ENCODE measurements around the gene BRIX1. TPM values are rescaled to one million over a fixed set of nuclear protein-coding genes. Genes with fewer than 3 reads are reported as not detected.

Gene BRIX1
- total RNA-seq, 1 experiment from 2014 or later, result 47.0 TPM

GRCh38 chr5:34913072-34913471 lies 2.4 kb upstream of the BRIX1 start:
- peaks cover 12% of the 10 kb centered on the region for H3K36me3 Mint-ChIP-seq (ENCODE audit: insufficient read depth, unreplicated experiment)
- no peak overlapping the region for H3K27ac Mint-ChIP-seq (ENCODE audit: unreplicated experiment)
- no peak overlapping the region for H3K4me3 Mint-ChIP-seq (ENCODE audit: low read depth, unreplicated experiment)
- no peaks in the 10 kb centered on the region for H3K27me3 Mint-ChIP-seq (ENCODE audit: unreplicated experiment)
- intact Hi-C loops (cut with micrococcal nuclease; ENCODE audit: unreplicated experiment), result no loop called here
- CTCF ChIA-PET, result no interaction called here
- no TSS peak for BruUV-seq (replicated peaks)
- no peak for DNase-seq
- no peaks in the 10 kb centered on the region for H3K9me3 Mint-ChIP-seq (ENCODE audit: low read depth, unreplicated experiment)
- TF ChIP-seq CTCF (IDR thresholded peaks at IDR 0.05; ENCODE audit: unreplicated experiment), result no peak
- H3K4me1 Mint-ChIP-seq (ENCODE audit: low read depth, unreplicated experiment), result peaks cover 14% of the 10 kb centered on the region

- Mint-ChIP-seq H3K4me3 (ENCODE audit: low read depth, unreplicated experiment) (no peak overlapping the region), H3K9me3 (ENCODE audit: low read depth, unreplicated experiment) (no peaks in the 10 kb centered on the region), H3K4me1 (ENCODE audit: low read depth, unreplicated experiment) (peaks cover 15% of the 10 kb centered on the region), H3K36me3 (ENCODE audit: insufficient read depth, unreplicated experiment) (peaks cover 22% of the 10 kb centered on the region), H3K27ac (ENCODE audit: unreplicated experiment) (no peak overlapping the region), H3K27me3 (ENCODE audit: unreplicated experiment) (no peaks in the 10 kb centered on the region)
- CTCF ChIA-PET, result interaction anchor here (1.0 to 1.7 kb wide), 4 partner anchors 10 to 428 kb away, joined by 3 to 10 read pairs (median 4); no protein-coding TSS in a partner anchor
- no TSS peak for BruUV-seq (replicated peaks)
- intact Hi-C loops (cut with micrococcal nuclease; ENCODE audit: unreplicated experiment), result loop anchor here (1.0 kb wide), 1 partner anchor 10 kb away; no protein-coding TSS in a partner anchor
- no peak for DNase-seq
- no peak for TF ChIP-seq CTCF (IDR thresholded peaks at IDR 0.05; ENCODE audit: unreplicated experiment)
These were observed 806 bp upstream of the BRIX1 start for GRCh38 chr5:34914671-34915138.

DNA sequence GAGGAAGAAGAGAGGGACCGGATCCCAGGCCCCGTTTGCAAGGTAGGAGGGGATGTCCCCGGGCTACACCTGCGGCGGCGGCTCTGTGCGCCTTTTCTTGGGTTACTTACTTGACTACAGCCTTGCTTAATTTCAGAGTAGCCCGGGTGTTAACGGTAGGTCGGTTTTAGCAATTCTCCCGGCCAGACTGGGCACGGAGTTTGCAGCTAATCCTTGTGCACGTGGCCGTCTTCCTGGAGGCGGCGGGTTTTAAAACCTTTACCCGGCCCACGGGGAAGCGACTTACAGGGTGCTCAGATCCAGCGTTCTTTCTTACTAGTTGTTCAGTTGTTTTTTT lies 313 bp downstream of the BRIX1 start:
- BruUV-seq (replicated peaks), result TSS peak; percentile 79
- no peak overlapping the region for H3K4me3 Mint-ChIP-seq (ENCODE audit: low read depth, unreplicated experiment)
- TF ChIP-seq CTCF (IDR thresholded peaks at IDR 0.05; ENCODE audit: unreplicated experiment), result no peak
- no peaks in the 10 kb centered on the region for H3K27me3 Mint-ChIP-seq (ENCODE audit: unreplicated experiment)
- DNase-seq, result no peak
- CTCF ChIA-PET, result interaction anchor here (0.8 to 1.7 kb wide), 7 partner anchors 8 to 430 kb away, joined by 3 to 10 read pairs (median 4); partner anchors contain the start of gene DNAJC21
- intact Hi-C loops (cut with micrococcal nuclease; ENCODE audit: unreplicated experiment), result loop anchor here (1.0 kb wide), 1 partner anchor 8 kb away; no protein-coding TSS in a partner anchor
- peak overlapping the region; percentile 72 for H3K27ac Mint-ChIP-seq (ENCODE audit: unreplicated experiment)
- H3K4me1 Mint-ChIP-seq (ENCODE audit: low read depth, unreplicated experiment), result peaks cover 15% of the 10 kb centered on the region
- no peaks in the 10 kb centered on the region for H3K9me3 Mint-ChIP-seq (ENCODE audit: low read depth, unreplicated experiment)
- H3K36me3 Mint-ChIP-seq (ENCODE audit: insufficient read depth, unreplicated experiment), result peaks cover 23% of the 10 kb centered on the region

DNA sequence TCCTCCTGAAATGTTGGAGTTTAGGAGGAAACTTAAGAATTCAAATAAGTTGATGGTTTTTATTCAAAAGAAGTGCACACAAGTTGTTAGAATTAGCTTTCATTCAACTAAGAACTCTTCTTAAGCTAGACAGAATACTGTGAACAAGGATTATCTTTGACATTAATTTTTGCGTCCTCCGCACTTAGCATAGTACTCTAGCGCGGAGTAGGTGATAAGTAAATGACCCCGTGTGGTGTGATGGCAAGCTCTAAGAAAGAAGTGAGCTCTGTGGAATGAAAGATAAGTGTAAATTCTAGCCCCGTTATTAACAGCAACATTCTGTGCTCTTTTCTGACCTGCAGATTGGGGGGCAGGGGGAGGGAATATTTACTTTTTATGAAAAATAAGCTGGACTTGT lies 1.0 kb downstream of the BRIX1 start:
- CTCF ChIA-PET, result no interaction called here
- no TSS peak for BruUV-seq (replicated peaks)
- intact Hi-C loops (cut with micrococcal nuclease; ENCODE audit: unreplicated experiment), result no loop called here
- Mint-ChIP-seq H3K27ac (ENCODE audit: unreplicated experiment) (peak overlapping the region; percentile 72), H3K4me1 (ENCODE audit: low read depth, unreplicated experiment) (peaks cover 15% of the 10 kb centered on the region), H3K9me3 (ENCODE audit: low read depth, unreplicated experiment) (no peaks in the 10 kb centered on the region), H3K36me3 (ENCODE audit: insufficient read depth, unreplicated experiment) (peaks cover 29% of the 10 kb centered on the region), H3K27me3 (ENCODE audit: unreplicated experiment) (no peaks in the 10 kb centered on the region), H3K4me3 (ENCODE audit: low read depth, unreplicated experiment) (no peak overlapping the region)
- TF ChIP-seq CTCF (IDR thresholded peaks at IDR 0.05; ENCODE audit: unreplicated experiment), result no peak
- DNase-seq, result no peak

Measured in Calu3 (cell line).